SK-N-SH (cell line): Measurements from ENCODE around the gene LSM4.

Source experiments
- POLR2AphosphoS5 ChIP-seq: IDR thresholded peaks from 2 replicates; pipeline ENCODE4 v1.6.1; 2012; ENCODE audit warnings: low read depth, low read length
- RFX5 ChIP-seq: IDR thresholded peaks from 2 replicates; pipeline ENCODE4 v1.6.1; 2012; ENCODE audit warnings: mild to moderate bottlenecking, improper control_type of control experiment, low read length
- TF ChIP-seq, protein P1 (sequence below): IDR thresholded peaks from 2 replicates; pipeline ENCODE4 v1.4.0; 2012; ENCODE audit warnings: low read depth
- TF ChIP-seq, protein P2 (sequence below): fragments of 200-600 bp; sonication (generic); IDR thresholded peaks from 2 replicates; pipeline ENCODE4 v1.6.1; 2017; ENCODE audit warnings: antibody characterized with exemption, mild to moderate bottlenecking, moderate library complexity
- TF ChIP-seq, protein P3 (sequence below): IDR thresholded peaks from 2 replicates; pipeline ENCODE4 v1.6.1; 2012; ENCODE audit warnings: mild to moderate bottlenecking, low read depth, low read length, moderate library complexity

DNA sequence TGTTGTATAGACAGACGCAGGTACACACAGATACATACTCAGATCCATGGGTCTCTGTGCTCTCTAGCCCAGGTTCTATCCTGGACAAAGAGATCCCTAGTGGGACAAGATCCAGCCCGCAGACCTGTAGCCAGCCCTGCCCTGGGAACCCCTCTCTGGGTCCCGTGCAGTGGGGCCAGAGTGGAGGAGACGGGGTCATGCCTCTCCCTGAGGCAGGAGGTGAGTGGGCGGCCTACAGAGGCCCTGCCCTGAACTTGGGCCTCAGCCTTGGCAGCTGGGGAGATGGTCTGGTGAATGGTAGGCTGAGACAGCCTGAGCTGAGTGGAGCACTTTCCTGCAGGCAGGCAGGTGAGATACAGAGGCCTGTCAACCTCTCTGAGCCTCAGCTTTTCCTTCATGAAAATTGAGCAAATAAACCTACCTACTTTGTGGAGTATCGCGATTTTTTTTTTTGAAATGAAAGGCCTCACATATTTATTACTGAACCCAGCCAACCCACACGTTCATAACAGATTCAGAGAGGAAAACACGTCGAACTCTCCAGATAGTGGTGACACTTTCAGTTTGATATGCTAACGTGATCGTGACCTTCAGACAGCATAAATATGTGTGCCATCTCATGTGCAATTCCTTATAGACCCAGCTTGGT, 38.0 kb downstream of the LSM4 start:
- TF ChIP-seq, protein P1, sequence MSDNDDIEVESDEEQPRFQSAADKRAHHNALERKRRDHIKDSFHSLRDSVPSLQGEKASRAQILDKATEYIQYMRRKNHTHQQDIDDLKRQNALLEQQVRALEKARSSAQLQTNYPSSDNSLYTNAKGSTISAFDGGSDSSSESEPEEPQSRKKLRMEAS: no peak
- no peak for TF ChIP-seq POLR2AphosphoS5
- TF ChIP-seq, protein P2, sequence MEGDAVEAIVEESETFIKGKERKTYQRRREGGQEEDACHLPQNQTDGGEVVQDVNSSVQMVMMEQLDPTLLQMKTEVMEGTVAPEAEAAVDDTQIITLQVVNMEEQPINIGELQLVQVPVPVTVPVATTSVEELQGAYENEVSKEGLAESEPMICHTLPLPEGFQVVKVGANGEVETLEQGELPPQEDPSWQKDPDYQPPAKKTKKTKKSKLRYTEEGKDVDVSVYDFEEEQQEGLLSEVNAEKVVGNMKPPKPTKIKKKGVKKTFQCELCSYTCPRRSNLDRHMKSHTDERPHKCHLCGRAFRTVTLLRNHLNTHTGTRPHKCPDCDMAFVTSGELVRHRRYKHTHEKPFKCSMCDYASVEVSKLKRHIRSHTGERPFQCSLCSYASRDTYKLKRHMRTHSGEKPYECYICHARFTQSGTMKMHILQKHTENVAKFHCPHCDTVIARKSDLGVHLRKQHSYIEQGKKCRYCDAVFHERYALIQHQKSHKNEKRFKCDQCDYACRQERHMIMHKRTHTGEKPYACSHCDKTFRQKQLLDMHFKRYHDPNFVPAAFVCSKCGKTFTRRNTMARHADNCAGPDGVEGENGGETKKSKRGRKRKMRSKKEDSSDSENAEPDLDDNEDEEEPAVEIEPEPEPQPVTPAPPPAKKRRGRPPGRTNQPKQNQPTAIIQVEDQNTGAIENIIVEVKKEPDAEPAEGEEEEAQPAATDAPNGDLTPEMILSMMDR: no peak
- TF ChIP-seq, protein P3, sequence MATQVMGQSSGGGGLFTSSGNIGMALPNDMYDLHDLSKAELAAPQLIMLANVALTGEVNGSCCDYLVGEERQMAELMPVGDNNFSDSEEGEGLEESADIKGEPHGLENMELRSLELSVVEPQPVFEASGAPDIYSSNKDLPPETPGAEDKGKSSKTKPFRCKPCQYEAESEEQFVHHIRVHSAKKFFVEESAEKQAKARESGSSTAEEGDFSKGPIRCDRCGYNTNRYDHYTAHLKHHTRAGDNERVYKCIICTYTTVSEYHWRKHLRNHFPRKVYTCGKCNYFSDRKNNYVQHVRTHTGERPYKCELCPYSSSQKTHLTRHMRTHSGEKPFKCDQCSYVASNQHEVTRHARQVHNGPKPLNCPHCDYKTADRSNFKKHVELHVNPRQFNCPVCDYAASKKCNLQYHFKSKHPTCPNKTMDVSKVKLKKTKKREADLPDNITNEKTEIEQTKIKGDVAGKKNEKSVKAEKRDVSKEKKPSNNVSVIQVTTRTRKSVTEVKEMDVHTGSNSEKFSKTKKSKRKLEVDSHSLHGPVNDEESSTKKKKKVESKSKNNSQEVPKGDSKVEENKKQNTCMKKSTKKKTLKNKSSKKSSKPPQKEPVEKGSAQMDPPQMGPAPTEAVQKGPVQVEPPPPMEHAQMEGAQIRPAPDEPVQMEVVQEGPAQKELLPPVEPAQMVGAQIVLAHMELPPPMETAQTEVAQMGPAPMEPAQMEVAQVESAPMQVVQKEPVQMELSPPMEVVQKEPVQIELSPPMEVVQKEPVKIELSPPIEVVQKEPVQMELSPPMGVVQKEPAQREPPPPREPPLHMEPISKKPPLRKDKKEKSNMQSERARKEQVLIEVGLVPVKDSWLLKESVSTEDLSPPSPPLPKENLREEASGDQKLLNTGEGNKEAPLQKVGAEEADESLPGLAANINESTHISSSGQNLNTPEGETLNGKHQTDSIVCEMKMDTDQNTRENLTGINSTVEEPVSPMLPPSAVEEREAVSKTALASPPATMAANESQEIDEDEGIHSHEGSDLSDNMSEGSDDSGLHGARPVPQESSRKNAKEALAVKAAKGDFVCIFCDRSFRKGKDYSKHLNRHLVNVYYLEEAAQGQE: no peak
- TF ChIP-seq RFX5: no peak
